Thoracic aorta (tissue), 2 donors: ENCODE measurements around the gene OPRL1. TPM values are rescaled to one million over a fixed set of nuclear protein-coding genes. Genes with fewer than 3 reads are reported as not detected.

Experiments
- ATAC-seq: fragments of 150-250 bp; one replicate; pipeline ENCODE4 v1.8.0; 2017; ENCODE audit warnings: low read depth; ENCODE audit not compliant: insufficient number of reproducible peaks, low FRiP score
- DNase-seq: peaks from one replicate; pipeline ENCODE4 v3.0.0-alpha.2; 2020; ENCODE audit warnings: low spot score
- H3K27ac ChIP-seq, 2 donors: fragments of 200-600 bp; sonication (generic); 1 replicate in 1 of 2; 2 replicates in 1 of 2; pipeline ENCODE4 v1.5.1; 2016; ENCODE audit warnings: mild to moderate bottlenecking in 2 of 2, moderate library complexity in 2 of 2
- H3K27me3 ChIP-seq: fragments of 200-600 bp; sonication (generic); replicated peaks from 2 replicates; pipeline ENCODE4 v1.6.0; 2016; ENCODE audit warnings: mild to moderate bottlenecking; ENCODE audit not compliant: insufficient read depth
- H3K36me3 ChIP-seq: fragments of 200-600 bp; sonication (generic); one replicate; pipeline ENCODE4 v1.5.1; 2016
- H3K4me1 ChIP-seq, 2 donors: fragments of 200-600 bp; sonication (generic); 1 replicate in 1 of 2; 2 replicates in 1 of 2; pipeline versions ENCODE4 v1.5.1 to v1.6.0; 2016; ENCODE audit warnings: low read depth in 2 of 2, mild to moderate bottlenecking in 1 of 2; ENCODE audit not compliant: control insufficient read depth in 1 of 2
- H3K4me3 ChIP-seq: fragments of 200-600 bp; sonication (generic); 2 replicates; pipeline ENCODE4 v1.5.1; 2016; ENCODE audit warnings: mild to moderate bottlenecking
- H3K9me3 ChIP-seq: fragments of 200-600 bp; sonication (generic); 2 replicates; pipeline ENCODE4 v1.5.1; 2016
- total RNA-seq, 2 donors: library from RNA; depleted of rRNA; stranded (reverse); fragments of >200 nt; gene quantifications; one replicate each; pipeline versions ENCODE4 v1.1.0 to v1.2.3, GENCODE V29; 2016
- TF ChIP-seq, protein P1 (sequence below): fragments of 200-600 bp; sonication (generic); IDR thresholded peaks from one replicate; pipeline ENCODE4 v1.5.1; 2019; ENCODE audit warnings: antibody characterized with exemption

Gene OPRL1
- total RNA-seq, 2 donors from 2014 or later = 1.1 to 3.2 TPM

DNA sequence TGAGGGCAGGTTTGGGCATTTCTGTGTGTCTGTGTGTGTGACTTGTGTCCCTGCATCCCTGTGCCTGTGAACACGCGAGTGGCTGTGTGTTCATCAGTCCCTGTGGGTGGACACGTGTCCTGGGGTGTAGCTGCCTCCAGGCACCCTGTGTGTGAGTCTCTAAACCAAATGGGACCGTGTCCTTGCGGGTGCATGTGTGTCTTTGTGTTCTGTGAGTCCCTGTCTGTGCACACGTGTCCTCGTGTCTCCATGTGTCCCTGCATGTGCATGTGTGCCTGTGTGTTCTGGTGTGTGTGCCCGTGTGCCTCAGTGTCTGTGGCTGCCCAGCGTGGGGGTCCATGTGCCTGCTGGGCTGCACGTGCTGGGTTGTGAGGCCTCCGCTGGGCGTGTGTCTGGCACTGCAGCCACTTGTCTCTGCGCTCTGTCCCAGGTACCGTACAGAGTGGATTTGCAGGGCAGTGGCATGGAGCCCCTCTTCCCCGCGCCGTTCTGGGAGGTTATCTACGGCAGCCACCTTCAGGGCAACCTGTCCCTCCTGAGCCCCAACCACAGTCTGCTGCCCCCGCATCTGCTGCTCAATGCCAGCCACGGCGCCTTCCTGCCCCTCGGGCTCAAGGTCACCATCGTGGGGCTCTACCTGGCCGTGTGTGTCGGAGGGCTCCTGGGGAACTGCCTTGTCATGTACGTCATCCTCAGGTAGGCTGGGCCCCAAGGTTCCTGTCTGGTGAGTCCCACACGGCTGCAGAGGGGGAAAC is 12.6 kb downstream of the OPRL1 start:
- no peak for ATAC-seq

GRCh38 chr20:64093013-64093503 is 13.2 kb downstream of the OPRL1 start:
- no peaks in the 10 kb centered on the region for H3K36me3 ChIP-seq
- ATAC-seq (no peak), DNase-seq (no peak)
- no peak overlapping the region for H3K27ac ChIP-seq
- no peak overlapping the region for H3K4me3 ChIP-seq
- H3K9me3 ChIP-seq = no peaks in the 10 kb centered on the region
- H3K27me3 ChIP-seq = no peaks in the 10 kb centered on the region
- no peaks in the 10 kb centered on the region for H3K4me1 ChIP-seq
- TF ChIP-seq, protein P1, sequence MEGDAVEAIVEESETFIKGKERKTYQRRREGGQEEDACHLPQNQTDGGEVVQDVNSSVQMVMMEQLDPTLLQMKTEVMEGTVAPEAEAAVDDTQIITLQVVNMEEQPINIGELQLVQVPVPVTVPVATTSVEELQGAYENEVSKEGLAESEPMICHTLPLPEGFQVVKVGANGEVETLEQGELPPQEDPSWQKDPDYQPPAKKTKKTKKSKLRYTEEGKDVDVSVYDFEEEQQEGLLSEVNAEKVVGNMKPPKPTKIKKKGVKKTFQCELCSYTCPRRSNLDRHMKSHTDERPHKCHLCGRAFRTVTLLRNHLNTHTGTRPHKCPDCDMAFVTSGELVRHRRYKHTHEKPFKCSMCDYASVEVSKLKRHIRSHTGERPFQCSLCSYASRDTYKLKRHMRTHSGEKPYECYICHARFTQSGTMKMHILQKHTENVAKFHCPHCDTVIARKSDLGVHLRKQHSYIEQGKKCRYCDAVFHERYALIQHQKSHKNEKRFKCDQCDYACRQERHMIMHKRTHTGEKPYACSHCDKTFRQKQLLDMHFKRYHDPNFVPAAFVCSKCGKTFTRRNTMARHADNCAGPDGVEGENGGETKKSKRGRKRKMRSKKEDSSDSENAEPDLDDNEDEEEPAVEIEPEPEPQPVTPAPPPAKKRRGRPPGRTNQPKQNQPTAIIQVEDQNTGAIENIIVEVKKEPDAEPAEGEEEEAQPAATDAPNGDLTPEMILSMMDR = no peak

More for the DNA sequence above, 12.6 kb downstream of the OPRL1 start:
- Histone ChIP-seq H3K27ac (no peak overlapping the region), H3K36me3 (no peaks in the 10 kb centered on the region), H3K9me3 (no peaks in the 10 kb centered on the region), H3K4me3 (no peak overlapping the region), H3K27me3 (no peaks in the 10 kb centered on the region), H3K4me1 (no peaks in the 10 kb centered on the region)
- TF ChIP-seq, protein P1 = no peak
- DNase-seq = no peak

GRCh38 chr20:64095455-64095854 is 15.6 kb downstream of the OPRL1 start:
- ATAC-seq = no peak
- TF ChIP-seq, protein P1 = no peak
- H3K9me3 ChIP-seq = no peaks in the 10 kb centered on the region
- no peaks in the 10 kb centered on the region for H3K36me3 ChIP-seq
- no peaks in the 10 kb centered on the region for H3K4me1 ChIP-seq
- H3K27me3 ChIP-seq = no peaks in the 10 kb centered on the region
- no peak overlapping the region for H3K27ac ChIP-seq
- no peak overlapping the region for H3K4me3 ChIP-seq
- no peak for DNase-seq

- no peaks in the 10 kb centered on the region for H3K36me3 ChIP-seq
- H3K4me1 ChIP-seq = no peaks in the 10 kb centered on the region
- H3K27me3 ChIP-seq = no peaks in the 10 kb centered on the region
- ATAC-seq = no peak
- DNase-seq = no peak
- H3K27ac ChIP-seq = no peak overlapping the region
- no peaks in the 10 kb centered on the region for H3K9me3 ChIP-seq
- no peak overlapping the region for H3K4me3 ChIP-seq
- TF ChIP-seq, protein P1 = no peak
These were observed 16.0 kb downstream of the OPRL1 start for GRCh38 chr20:64095927-64096326.

DNA sequence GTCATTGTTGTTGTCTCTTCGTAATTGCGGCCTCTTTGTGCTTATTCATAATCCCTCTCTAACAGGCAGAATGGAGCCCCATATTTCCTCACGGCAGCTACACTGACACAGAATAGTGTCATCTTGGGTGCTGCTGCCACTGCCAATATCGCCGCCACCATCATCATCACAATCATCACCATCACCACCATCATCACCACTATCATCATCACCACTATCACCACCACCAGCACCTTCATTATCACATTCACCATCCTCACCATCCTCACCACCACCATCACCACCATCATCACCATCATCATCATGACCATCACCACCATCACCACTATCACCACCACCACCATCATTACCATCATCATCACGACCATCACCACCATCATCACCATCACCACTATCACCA is 16.7 kb downstream of the OPRL1 start:
- Histone ChIP-seq H3K36me3 (no peaks in the 10 kb centered on the region), H3K9me3 (no peaks in the 10 kb centered on the region), H3K4me1 (no peaks in the 10 kb centered on the region), H3K27me3 (no peaks in the 10 kb centered on the region), H3K4me3 (no peak overlapping the region), H3K27ac (no peak overlapping the region)
- DNase-seq (no peak), ATAC-seq (no peak)
- TF ChIP-seq, protein P1 = no peak
